Measurements from ENCODE around the gene SH3GLB1. TPM values are rescaled to one million over a fixed set of nuclear protein-coding genes. Genes with fewer than 3 reads are reported as not detected.

Gene SH3GLB1
- total and polyA plus RNA-seq, 9 of the 15 experiments (the other 6 are each of a cell fraction or from before 2014, with no cell fraction given) = 8.6 to 34.2 (median 24.2) TPM

DNA sequence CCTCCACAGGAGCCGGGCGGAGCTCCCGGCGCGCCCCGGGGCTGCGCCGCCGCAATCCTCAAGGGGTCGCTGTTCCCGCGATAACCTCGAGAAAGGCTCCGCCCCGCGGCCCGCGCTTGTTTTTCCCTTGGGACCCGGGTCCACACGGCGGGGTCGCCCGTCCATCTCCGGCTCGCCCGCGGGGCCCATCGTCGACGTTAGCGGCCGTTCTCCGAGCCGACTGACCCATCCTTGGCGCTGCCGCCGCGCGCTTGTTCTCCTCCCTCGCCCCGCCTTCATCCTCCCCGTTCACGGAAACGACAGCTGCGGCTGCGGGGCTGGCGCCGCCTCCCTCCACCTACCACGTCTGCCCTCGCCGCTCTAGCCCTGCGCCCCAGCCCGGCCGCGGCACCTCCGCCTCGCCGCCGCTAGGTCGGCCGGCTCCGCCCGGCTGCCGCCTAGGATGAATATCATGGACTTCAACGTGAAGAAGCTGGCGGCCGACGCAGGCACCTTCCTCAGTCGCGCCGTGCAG, at the start of gene SH3GLB1 (continued):
- TF ChIP-seq, protein P1, sequence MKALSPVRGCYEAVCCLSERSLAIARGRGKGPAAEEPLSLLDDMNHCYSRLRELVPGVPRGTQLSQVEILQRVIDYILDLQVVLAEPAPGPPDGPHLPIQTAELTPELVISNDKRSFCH (CRISPR knock-in tag; IDR thresholded peaks at IDR 0.05) = no peak
- TF ChIP-seq, protein P1 (tag; IDR thresholded peaks at IDR 0.05) = no peak
- TF ChIP-seq TFAM (CRISPR knock-in tag; conservative IDR thresholded peaks at IDR 0.05) = no peak
- no peak for TF ChIP-seq ZNF561 (CRISPR knock-in tag; conservative IDR thresholded peaks at IDR 0.05)
- TF ChIP-seq, protein P2, sequence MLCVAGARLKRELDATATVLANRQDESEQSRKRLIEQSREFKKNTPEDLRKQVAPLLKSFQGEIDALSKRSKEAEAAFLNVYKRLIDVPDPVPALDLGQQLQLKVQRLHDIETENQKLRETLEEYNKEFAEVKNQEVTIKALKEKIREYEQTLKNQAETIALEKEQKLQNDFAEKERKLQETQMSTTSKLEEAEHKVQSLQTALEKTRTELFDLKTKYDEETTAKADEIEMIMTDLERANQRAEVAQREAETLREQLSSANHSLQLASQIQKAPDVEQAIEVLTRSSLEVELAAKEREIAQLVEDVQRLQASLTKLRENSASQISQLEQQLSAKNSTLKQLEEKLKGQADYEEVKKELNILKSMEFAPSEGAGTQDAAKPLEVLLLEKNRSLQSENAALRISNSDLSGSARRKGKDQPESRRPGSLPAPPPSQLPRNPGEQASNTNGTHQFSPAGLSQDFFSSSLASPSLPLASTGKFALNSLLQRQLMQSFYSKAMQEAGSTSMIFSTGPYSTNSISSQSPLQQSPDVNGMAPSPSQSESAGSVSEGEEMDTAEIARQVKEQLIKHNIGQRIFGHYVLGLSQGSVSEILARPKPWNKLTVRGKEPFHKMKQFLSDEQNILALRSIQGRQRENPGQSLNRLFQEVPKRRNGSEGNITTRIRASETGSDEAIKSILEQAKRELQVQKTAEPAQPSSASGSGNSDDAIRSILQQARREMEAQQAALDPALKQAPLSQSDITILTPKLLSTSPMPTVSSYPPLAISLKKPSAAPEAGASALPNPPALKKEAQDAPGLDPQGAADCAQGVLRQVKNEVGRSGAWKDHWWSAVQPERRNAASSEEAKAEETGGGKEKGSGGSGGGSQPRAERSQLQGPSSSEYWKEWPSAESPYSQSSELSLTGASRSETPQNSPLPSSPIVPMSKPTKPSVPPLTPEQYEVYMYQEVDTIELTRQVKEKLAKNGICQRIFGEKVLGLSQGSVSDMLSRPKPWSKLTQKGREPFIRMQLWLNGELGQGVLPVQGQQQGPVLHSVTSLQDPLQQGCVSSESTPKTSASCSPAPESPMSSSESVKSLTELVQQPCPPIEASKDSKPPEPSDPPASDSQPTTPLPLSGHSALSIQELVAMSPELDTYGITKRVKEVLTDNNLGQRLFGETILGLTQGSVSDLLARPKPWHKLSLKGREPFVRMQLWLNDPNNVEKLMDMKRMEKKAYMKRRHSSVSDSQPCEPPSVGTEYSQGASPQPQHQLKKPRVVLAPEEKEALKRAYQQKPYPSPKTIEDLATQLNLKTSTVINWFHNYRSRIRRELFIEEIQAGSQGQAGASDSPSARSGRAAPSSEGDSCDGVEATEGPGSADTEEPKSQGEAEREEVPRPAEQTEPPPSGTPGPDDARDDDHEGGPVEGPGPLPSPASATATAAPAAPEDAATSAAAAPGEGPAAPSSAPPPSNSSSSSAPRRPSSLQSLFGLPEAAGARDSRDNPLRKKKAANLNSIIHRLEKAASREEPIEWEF (CRISPR knock-in tag; IDR thresholded peaks at IDR 0.05) = no peak
- no peak for TF ChIP-seq IFI16 (CRISPR knock-in tag; IDR thresholded peaks at IDR 0.05)
- no peak for TF ChIP-seq ZNF444 (CRISPR knock-in tag; IDR thresholded peaks at IDR 0.05)
- TF ChIP-seq, protein P3, sequence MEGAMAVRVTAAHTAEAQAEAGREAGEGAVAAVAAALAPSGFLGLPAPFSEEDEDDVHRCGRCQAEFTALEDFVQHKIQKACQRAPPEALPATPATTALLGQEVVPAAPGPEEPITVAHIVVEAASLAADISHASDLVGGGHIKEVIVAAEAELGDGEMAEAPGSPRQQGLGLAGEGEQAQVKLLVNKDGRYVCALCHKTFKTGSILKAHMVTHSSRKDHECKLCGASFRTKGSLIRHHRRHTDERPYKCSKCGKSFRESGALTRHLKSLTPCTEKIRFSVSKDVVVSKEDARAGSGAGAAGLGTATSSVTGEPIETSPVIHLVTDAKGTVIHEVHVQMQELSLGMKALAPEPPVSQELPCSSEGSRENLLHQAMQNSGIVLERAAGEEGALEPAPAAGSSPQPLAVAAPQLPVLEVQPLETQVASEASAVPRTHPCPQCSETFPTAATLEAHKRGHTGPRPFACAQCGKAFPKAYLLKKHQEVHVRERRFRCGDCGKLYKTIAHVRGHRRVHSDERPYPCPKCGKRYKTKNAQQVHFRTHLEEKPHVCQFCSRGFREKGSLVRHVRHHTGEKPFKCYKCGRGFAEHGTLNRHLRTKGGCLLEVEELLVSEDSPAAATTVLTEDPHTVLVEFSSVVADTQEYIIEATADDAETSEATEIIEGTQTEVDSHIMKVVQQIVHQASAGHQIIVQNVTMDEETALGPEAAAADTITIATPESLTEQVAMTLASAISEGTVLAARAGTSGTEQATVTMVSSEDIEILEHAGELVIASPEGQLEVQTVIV (CRISPR knock-in tag; IDR thresholded peaks at IDR 0.05; ENCODE audit: borderline replicate concordance) = no peak
- TF ChIP-seq ZNF3 (CRISPR knock-in tag; IDR thresholded peaks at IDR 0.05) = no peak
- TF ChIP-seq ZNF764 (CRISPR knock-in tag; IDR thresholded peaks at IDR 0.05; ENCODE audit: low read depth) = no peak
- TF ChIP-seq ZNF165 (CRISPR knock-in tag; IDR thresholded peaks at IDR 0.05; ENCODE audit: borderline replicate concordance) = no peak
- no peak for TF ChIP-seq ZZZ3 (IDR thresholded peaks at IDR 0.05)
- peak; percentile 85 for TF ChIP-seq U2AF1 (optimal IDR thresholded peaks at IDR 0.05; ENCODE audit: low read depth, low read length)
- TF ChIP-seq U2AF2 (optimal IDR thresholded peaks at IDR 0.05; ENCODE audit: low read depth, low read length) = no peak

Data from K562 (cell line).